Adrenal gland (tissue), 12 donors: ENCODE measurements around the gene ATN1. TPM values are rescaled to one million over a fixed set of nuclear protein-coding genes. Genes with fewer than 3 reads are reported as not detected.
A peak's percentile ranks its signal among the peaks of the same experiment; 100 is the strongest.

ENCODE experiments used
- DNase-seq, 7 donors: peaks; one replicate each; pipeline ENCODE4 v3.0.0-alpha.2; 2019 to 2020
- H3K27ac ChIP-seq, 5 donors: fragments of 200-600 bp; sonication (generic) in 4 of 5; 1 replicate in 3 of 5; 2 replicates in 2 of 5; pipeline versions ENCODE4 v1.5.1 to v1.8.0; 2016 to 2020; ENCODE audit warnings: mild to moderate bottlenecking in 1 of 5
- H3K27me3 ChIP-seq: fragments of 200-600 bp; 2 replicates; pipeline ENCODE4 v1.8.0; 2021
- H3K36me3 ChIP-seq, 2 donors: fragments of 200-600 bp; replicated peaks in 1 of 2; 1 replicate in 1 of 2; 2 replicates in 1 of 2; pipeline versions ENCODE4 v1.5.1 to v1.8.0; 2018 to 2022
- H3K4me1 ChIP-seq, 2 donors: fragments of 200-600 bp; replicated peaks in 1 of 2; 1 replicate in 1 of 2; 2 replicates in 1 of 2; pipeline versions ENCODE4 v1.5.1 to v1.8.0; 2018 to 2021
- H3K4me3 ChIP-seq, 4 donors: fragments of 200-600 bp; sonication (generic) in 3 of 4; one replicate each; pipeline ENCODE4 v1.5.1; 2016 to 2018
- H3K9me3 ChIP-seq, 3 donors: fragments of 200-600 bp; sonication (generic) in 1 of 3; replicated peaks in 1 of 3; 1 replicate in 2 of 3; 2 replicates in 1 of 3; pipeline versions ENCODE4 v1.5.1 to v1.8.0; 2016 to 2021
- POLR2A ChIP-seq, 2 donors: fragments of 450-650 bp; IDR thresholded peaks; one replicate each; pipeline ENCODE4 v1.6.1; 2017; ENCODE audit warnings: antibody characterized with exemption in 2 of 2, mild to moderate bottlenecking in 2 of 2, moderate library complexity in 1 of 2
- WGBS, 4 donors: extraction: QIAGEN DNeasy Blood & Tissue Kit in 2 of 4; methylation state at CpG; one replicate each; pipeline versions ENCODE4 v1.1.5 to v1.1.7; 2013 to 2017; 5-methylcytosine and 5-hydroxymethylcytosine counted together
- intact Hi-C, 2 donors: fragments of 100-400 bp; cut with DNase I; formaldehyde crosslinking; loops; one replicate each; pipeline versions ENCODE4 v1.14.1 to v1.15.0; 2022 to 2023
- microRNA counts, 2 donors: library from miRNA; unstranded; fragments of <30 nt; microRNA quantifications; one replicate each; lab custom pipeline; 2016
- microRNA-seq, 3 donors: library from miRNA; unstranded; fragments of <30 nt; microRNA quantifications; one replicate each; pipeline ENCODE4, GENCODE V29; 2017 to 2020
- polyA plus RNA-seq, 3 donors: library from polyadenylated mRNA; stranded (reverse); fragments of 200-250 nt in 2 of 3; fragments of 350-450 nt in 1 of 3; fragmentation: Illumina TruSeq in 1 of 3; extraction: RNeasy Lipid Tissue Mini Kit (QIAGEN cat#74804) in 1 of 3; gene quantifications; one replicate each; pipeline ENCODE4 v1.2.3, GENCODE V29; 2013 to 2014
- small RNA-seq, 2 donors: library from RNA; depleted of rRNA; stranded (forward); fragments of <200 nt; gene quantifications; one replicate each; pipeline ENCODE3, GENCODE V24; 2016
- total RNA-seq, 9 donors: library from RNA; depleted of rRNA in 4 of 9; stranded (reverse); fragments of >200 nt in 4 of 9; fragments of 120-200 nt in 1 of 9; fragmentation: NEBNext Ultra II Directional in 1 of 9; extraction: Animal tissue kit (Norgen Biotek cat#: 25700) in 1 of 9; gene quantifications; one replicate each; pipeline versions ENCODE4 v1.1.0 to v1.2.4, GENCODE V29; 2013 to 2023
- TF ChIP-seq, protein P1 (sequence below), 6 experiments: fragments of 450-650 bp in 4 of 6; fragments of 200-600 bp in 2 of 6; sonication (generic) in 1 of 6; IDR thresholded peaks; 1 replicate in 5 of 6; 2 replicates in 1 of 6; pipeline versions ENCODE4 v1.5.1 to v1.8.0; 2016 to 2021; ENCODE audit warnings: antibody characterized with exemption in 6 of 6, mild to moderate bottlenecking in 2 of 6, moderate library complexity in 1 of 6
- donor health status: healthy with polysubstance abuse.
- donor health status: Bipolar disorder and iron deficiency.
- donor health status: DM: yes; HTN: yes; CAD: no.
- donor health status: DM: no; HTN: no; CAD: no.
- donor health status: DM: no; HTN: no; CAD: no.
- donor health status: DM: yes; HTN: yes; CAD: no.

The ATN1 gene
- total and polyA plus RNA-seq, 12 donors = 8.8 to 482 (median 110) TPM

DNA sequence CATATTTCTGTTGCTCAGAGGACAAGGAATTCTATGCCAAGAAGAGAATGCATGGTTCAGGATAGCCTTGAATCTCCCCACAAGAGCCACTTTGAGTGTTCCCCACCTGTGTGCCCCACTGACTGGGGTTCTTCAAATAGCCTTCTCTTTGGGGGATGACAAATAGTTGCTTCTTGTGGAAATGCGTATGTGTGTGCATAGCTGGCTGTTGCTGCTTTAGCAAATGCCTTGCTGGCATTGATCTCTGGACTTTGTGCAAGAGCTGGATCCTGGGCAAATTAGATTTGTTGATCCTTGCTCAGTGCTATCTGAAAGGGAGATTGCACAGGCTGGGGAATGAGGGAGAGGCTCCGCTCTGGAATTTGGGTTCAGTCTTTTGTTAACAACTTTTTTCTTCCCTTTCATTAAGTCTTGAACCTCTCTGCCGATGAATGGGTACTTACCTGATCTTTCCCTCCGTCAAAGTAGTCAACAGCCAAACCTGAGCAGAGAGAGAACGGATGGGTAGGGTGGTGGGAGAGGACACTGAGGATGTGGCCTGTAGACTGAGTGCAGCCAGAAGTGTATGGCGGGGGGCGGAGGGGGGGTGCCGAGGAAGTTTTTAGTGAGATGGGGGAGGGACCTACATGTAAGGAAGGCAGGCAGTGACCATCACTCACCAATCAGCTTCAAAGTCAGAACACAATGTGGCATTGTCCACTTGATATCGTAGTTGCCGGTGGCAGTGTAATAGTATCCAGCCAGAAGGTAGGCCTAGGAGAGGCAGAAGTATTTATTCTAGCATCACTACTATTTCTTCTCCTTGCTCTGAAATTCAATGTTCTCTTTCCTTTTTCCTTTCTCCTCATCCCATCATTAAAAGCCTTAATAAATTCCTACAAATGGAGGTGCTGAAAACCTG lies 53.6 kb downstream of the ATN1 start:
- DNase-seq = no peak
- H3K27ac ChIP-seq = peak overlapping the region in 3 of 5 donors; percentile 47 to 68 (median 52)
- TF ChIP-seq POLR2A (IDR thresholded peaks at IDR 0.05) = no peak
- TF ChIP-seq, protein P1, sequence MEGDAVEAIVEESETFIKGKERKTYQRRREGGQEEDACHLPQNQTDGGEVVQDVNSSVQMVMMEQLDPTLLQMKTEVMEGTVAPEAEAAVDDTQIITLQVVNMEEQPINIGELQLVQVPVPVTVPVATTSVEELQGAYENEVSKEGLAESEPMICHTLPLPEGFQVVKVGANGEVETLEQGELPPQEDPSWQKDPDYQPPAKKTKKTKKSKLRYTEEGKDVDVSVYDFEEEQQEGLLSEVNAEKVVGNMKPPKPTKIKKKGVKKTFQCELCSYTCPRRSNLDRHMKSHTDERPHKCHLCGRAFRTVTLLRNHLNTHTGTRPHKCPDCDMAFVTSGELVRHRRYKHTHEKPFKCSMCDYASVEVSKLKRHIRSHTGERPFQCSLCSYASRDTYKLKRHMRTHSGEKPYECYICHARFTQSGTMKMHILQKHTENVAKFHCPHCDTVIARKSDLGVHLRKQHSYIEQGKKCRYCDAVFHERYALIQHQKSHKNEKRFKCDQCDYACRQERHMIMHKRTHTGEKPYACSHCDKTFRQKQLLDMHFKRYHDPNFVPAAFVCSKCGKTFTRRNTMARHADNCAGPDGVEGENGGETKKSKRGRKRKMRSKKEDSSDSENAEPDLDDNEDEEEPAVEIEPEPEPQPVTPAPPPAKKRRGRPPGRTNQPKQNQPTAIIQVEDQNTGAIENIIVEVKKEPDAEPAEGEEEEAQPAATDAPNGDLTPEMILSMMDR (IDR thresholded peaks at IDR 0.05) = no peak
- no peaks in the 10 kb centered on the region for H3K9me3 ChIP-seq
- H3K36me3 ChIP-seq = peaks cover 0 to 74% of the 10 kb centered on the region in 2 donors
- peaks cover 14 to 15% of the 10 kb centered on the region in 2 donors for H3K4me1 ChIP-seq
- H3K27me3 ChIP-seq = no peaks in the 10 kb centered on the region
- H3K4me3 ChIP-seq = no peak overlapping the region
- WGBS, 4 donors = 88 to 92% (median 90%) methylated on average over 10 of the region's 10 CpGs
- intact Hi-C loops = no loop called here

DNA sequence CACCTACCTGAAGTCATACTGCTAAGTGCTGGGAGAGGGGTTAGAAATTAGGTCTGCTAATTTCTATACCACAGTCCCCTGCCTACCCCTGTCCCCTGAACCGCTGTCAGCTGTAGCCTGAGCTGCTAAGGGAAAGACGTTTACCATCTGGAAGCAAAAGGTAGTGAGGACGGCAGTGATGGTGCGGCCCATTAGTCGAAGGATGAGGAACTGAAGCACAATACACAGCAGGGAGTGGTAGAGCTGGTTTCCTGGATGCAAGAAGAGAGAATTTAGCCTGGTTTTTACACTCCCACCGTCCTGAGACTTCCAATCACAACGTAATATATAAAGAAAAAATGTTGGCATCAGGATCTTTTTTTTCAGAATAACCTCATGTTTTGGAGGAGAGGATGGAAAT lies 54.8 kb downstream of the ATN1 start:
- no peak for TF ChIP-seq POLR2A (IDR thresholded peaks at IDR 0.05)
- TF ChIP-seq, protein P1 (IDR thresholded peaks at IDR 0.05) = no peak
- Histone ChIP-seq H3K27ac (no peak overlapping the region), H3K4me1 (peaks cover 14 to 15% of the 10 kb centered on the region in 2 donors), H3K9me3 (no peaks in the 10 kb centered on the region), H3K4me3 (no peak overlapping the region), H3K27me3 (no peaks in the 10 kb centered on the region), H3K36me3 (peaks cover 0 to 62% of the 10 kb centered on the region in 2 donors)
- intact Hi-C loops = no loop called here
- DNase-seq = no peak
- 85 to 91% (median 89%) methylated on average over 7 of the region's 7 CpGs for WGBS, 4 donors

DNA sequence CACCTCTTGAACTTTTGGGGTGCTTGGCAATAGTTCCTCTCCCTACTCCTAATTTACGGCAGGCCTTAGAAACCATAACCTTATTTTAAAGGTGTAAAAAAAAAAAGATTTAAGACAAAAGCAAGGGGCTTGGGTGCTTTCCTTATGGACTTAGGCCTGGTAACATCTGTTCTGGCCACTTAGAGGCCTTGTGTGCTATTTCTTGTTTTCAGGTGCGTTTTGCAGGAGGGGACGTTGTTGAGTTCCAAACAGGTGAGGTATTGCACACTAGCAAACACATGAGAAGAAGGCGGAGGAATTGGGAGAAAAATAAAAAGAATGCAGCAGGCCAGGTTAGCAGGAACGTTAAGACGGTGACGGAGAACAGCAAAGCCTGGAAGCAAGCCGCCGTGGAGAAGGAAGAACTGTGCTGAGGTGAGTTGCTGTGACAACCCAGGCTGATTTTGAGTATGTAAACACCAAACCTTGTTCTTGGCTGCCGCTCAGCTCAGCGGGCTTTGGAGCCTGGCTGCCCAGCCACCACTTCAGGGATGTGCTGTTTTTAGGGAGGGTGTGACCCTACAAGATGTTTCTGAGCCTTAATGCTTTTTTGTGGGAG lies 60.3 kb downstream of the ATN1 start:
- H3K27me3 ChIP-seq = no peaks in the 10 kb centered on the region
- peaks cover 0 to 17% of the 10 kb centered on the region in 2 donors for H3K36me3 ChIP-seq
- intact Hi-C loops = no loop called here

More for the DNA sequence above, 60.3 kb downstream of the ATN1 start:
- Histone ChIP-seq H3K27ac (no peak overlapping the region), H3K4me1 (peaks cover 4 to 7% of the 10 kb centered on the region in 2 donors), H3K4me3 (no peak overlapping the region), H3K9me3 (no peaks in the 10 kb centered on the region)
- DNase-seq = no peak
- WGBS, 4 donors = 89 to 96% (median 93%) methylated on average over 11 of the region's 11 CpGs
- TF ChIP-seq, protein P1 (IDR thresholded peaks at IDR 0.05) = no peak
- no peak for TF ChIP-seq POLR2A (IDR thresholded peaks at IDR 0.05)

MicroRNAs within 50 kb of the gene (microRNA counts, 767-probe panel; counts per million panel counts)
- 0 counts per million in 2 donors for microRNA hsa-miR-141-3p (lab: Ali Mortazavi, UCI)
- microRNA hsa-miR-200c-3p (lab: Ali Mortazavi, UCI) = 0 counts per million in 2 donors

Small RNA genes within 50 kb of the gene (microRNA-seq; reads per million reads assigned to microRNA genes)
- gene MIR141 (1.4 to 10.3 (median 1.5) reads per million in 3 donors), gene MIR200C (37.5 to 196 (median 47.3) reads per million in 3 donors)

Small RNA genes within 50 kb of the gene (small RNA-seq; reads per million reads assigned to genes)
- gene MIR141 = 0.33 to 1.3 reads per million in 2 donors
- gene MIR200C = 0.12 to 0.17 reads per million in 2 donors
- 0 reads per million in 2 donors for gene RNU7-1
- 0.36 to 0.50 reads per million in 2 donors for gene SCARNA12

Other genes with a start within 250 kb of the ATN1 start
- 10 to 100 TPM; 19.9 to 67.2 (median 41.4) TPM for gene ZNF384, start 238.6 kb upstream of the ATN1 start, total RNA-seq
- gene ZNF384, start 238.6 kb upstream of the ATN1 start, polyA plus RNA-seq = 10 to 100 TPM; 45.5 to 71.2 (median 49.5) TPM
- gene PIANP, start 227.1 kb upstream of the ATN1 start, total RNA-seq = 1 to 10 TPM in 1 of 9 donors, under 1 TPM in 5, not detected in 3; 0.11 to 4.6 (median 0.45) TPM
- 1 to 10 TPM; 2.4 to 5.2 (median 3.5) TPM for gene PIANP, start 227.1 kb upstream of the ATN1 start, polyA plus RNA-seq
- 100 to 1,000 TPM in 1 of 9 donors, 10 to 100 TPM in 8; 56.5 to 105 (median 83.2) TPM for gene COPS7A, start 203.9 kb upstream of the ATN1 start, total RNA-seq
- gene COPS7A, start 203.9 kb upstream of the ATN1 start, polyA plus RNA-seq = 10 to 100 TPM; 46.5 to 85.1 (median 50.6) TPM
- 100 to 1,000 TPM; 135 to 334 (median 225) TPM for gene MLF2, start 174.8 kb upstream of the ATN1 start, total RNA-seq
- gene MLF2, start 174.8 kb upstream of the ATN1 start, polyA plus RNA-seq = 100 to 1,000 TPM; 181 to 248 (median 233) TPM
- 100 to 1,000 TPM in 6 of 9 donors, 10 to 100 TPM in 3; 27.0 to 269 (median 127) TPM for gene PTMS, start 161.6 kb upstream of the ATN1 start, total RNA-seq
- 1,000 to 10,000 TPM in 1 of 3 donors, 100 to 1,000 TPM in 2; 134 to 1,405 (median 631) TPM for gene PTMS, start 161.6 kb upstream of the ATN1 start, polyA plus RNA-seq
- gene LAG3, start 155.4 kb upstream of the ATN1 start, total RNA-seq = under 1 TPM in 7 of 9 donors, not detected in 2; 0.11 to 0.96 (median 0.64) TPM
- 1 to 10 TPM in 2 of 3 donors, under 1 TPM in 1; 0.29 to 4.3 (median 2.3) TPM for gene LAG3, start 155.4 kb upstream of the ATN1 start, polyA plus RNA-seq
- gene CD4, start 138.4 kb upstream of the ATN1 start, total RNA-seq = 10 to 100 TPM in 8 of 9 donors, 1 to 10 TPM in 1; 2.4 to 52.8 (median 29.5) TPM
- gene CD4, start 138.4 kb upstream of the ATN1 start, polyA plus RNA-seq = 10 to 100 TPM in 1 of 3 donors, 1 to 10 TPM in 2; 8.1 to 12.9 (median 9.1) TPM
- gene GPR162, start 106.1 kb upstream of the ATN1 start, total RNA-seq = 10 to 100 TPM in 1 of 9 donors, 1 to 10 TPM in 8; 1.1 to 11.9 (median 4.0) TPM
- 10 to 100 TPM in 2 of 3 donors, 1 to 10 TPM in 1; 5.3 to 42.6 (median 13.7) TPM for gene GPR162, start 106.1 kb upstream of the ATN1 start, polyA plus RNA-seq
- 10 to 100 TPM in 7 of 9 donors, 1 to 10 TPM in 2; 2.6 to 23.6 (median 14.6) TPM for gene P3H3, start 99.6 kb upstream of the ATN1 start, total RNA-seq
- gene P3H3, start 99.6 kb upstream of the ATN1 start, polyA plus RNA-seq = 10 to 100 TPM in 2 of 3 donors, 1 to 10 TPM in 1; 3.7 to 58.1 (median 51.0) TPM
- 1 to 10 TPM in 5 of 9 donors, under 1 TPM in 3, not detected in 1; 0.44 to 2.6 (median 1.6) TPM for gene GNB3, start 87.0 kb upstream of the ATN1 start, total RNA-seq
- 10 to 100 TPM in 2 of 3 donors, 1 to 10 TPM in 1; 1.0 to 22.4 (median 11.6) TPM for gene GNB3, start 87.0 kb upstream of the ATN1 start, polyA plus RNA-seq
- 10 to 100 TPM in 1 of 9 donors, 1 to 10 TPM in 7, not detected in 1; 2.6 to 17.7 (median 3.4) TPM for gene CDCA3, start 76.7 kb upstream of the ATN1 start, total RNA-seq
- 1 to 10 TPM; 3.5 to 5.5 (median 5.3) TPM for gene CDCA3, start 76.7 kb upstream of the ATN1 start, polyA plus RNA-seq
- 100 to 1,000 TPM in 6 of 9 donors, 10 to 100 TPM in 3; 60.0 to 162 (median 122) TPM for gene USP5, start 75.8 kb upstream of the ATN1 start, total RNA-seq
- gene USP5, start 75.8 kb upstream of the ATN1 start, polyA plus RNA-seq = 100 to 1,000 TPM in 1 of 3 donors, 10 to 100 TPM in 2; 30.6 to 109 (median 32.5) TPM
- gene TPI1, start 60.4 kb upstream of the ATN1 start, total RNA-seq = 1,000 to 10,000 TPM in 1 of 9 donors, 100 to 1,000 TPM in 8; 555 to 1,141 (median 862) TPM
- 1,000 to 10,000 TPM in 1 of 3 donors, 100 to 1,000 TPM in 2; 241 to 2,322 (median 444) TPM for gene TPI1, start 60.4 kb upstream of the ATN1 start, polyA plus RNA-seq
- 10 to 100 TPM in 8 of 9 donors, 1 to 10 TPM in 1; 3.3 to 24.5 (median 15.5) TPM for gene SPSB2, start 54.7 kb upstream of the ATN1 start, total RNA-seq
- 10 to 100 TPM in 2 of 3 donors, 1 to 10 TPM in 1; 2.5 to 19.5 (median 19.5) TPM for gene SPSB2, start 54.7 kb upstream of the ATN1 start, polyA plus RNA-seq
- 10 to 100 TPM in 6 of 9 donors, 1 to 10 TPM in 3; 6.9 to 18.6 (median 12.5) TPM for gene LRRC23, start 23.1 kb upstream of the ATN1 start, total RNA-seq
- 10 to 100 TPM; 11.0 to 29.0 (median 13.8) TPM for gene LRRC23, start 23.1 kb upstream of the ATN1 start, polyA plus RNA-seq
- 10 to 100 TPM in 7 of 9 donors, 1 to 10 TPM in 2; 7.4 to 53.6 (median 32.1) TPM for gene ENO2, start 13.4 kb upstream of the ATN1 start, total RNA-seq
- 100 to 1,000 TPM in 1 of 3 donors, 10 to 100 TPM in 2; 29.5 to 113 (median 42.3) TPM for gene ENO2, start 13.4 kb upstream of the ATN1 start, polyA plus RNA-seq
- not detected for gene RNU7-1, start 15.9 kb downstream of the ATN1 start, total RNA-seq
- gene RNU7-1, start 15.9 kb downstream of the ATN1 start, polyA plus RNA-seq = not detected
- 100 to 1,000 TPM; 152 to 505 (median 283) TPM for gene C12orf57, start 16.1 kb downstream of the ATN1 start, total RNA-seq
- 100 to 1,000 TPM in 2 of 3 donors, 10 to 100 TPM in 1; 58.4 to 335 (median 271) TPM for gene C12orf57, start 16.1 kb downstream of the ATN1 start, polyA plus RNA-seq
- 10 to 100 TPM; 24.5 to 86.2 (median 63.0) TPM for gene PTPN6, start 23.4 kb downstream of the ATN1 start, total RNA-seq
- gene PTPN6, start 23.4 kb downstream of the ATN1 start, polyA plus RNA-seq = 100 to 1,000 TPM in 2 of 3 donors, 10 to 100 TPM in 1; 36.2 to 204 (median 127) TPM
- 100 to 1,000 TPM; 158 to 344 (median 227) TPM for gene PHB2, start 42.7 kb downstream of the ATN1 start, total RNA-seq
- 100 to 1,000 TPM; 128 to 222 (median 131) TPM for gene PHB2, start 42.7 kb downstream of the ATN1 start, polyA plus RNA-seq
- gene EMG1, start 43.0 kb downstream of the ATN1 start, total RNA-seq = 10 to 100 TPM; 21.9 to 81.9 (median 39.9) TPM
- gene EMG1, start 43.0 kb downstream of the ATN1 start, polyA plus RNA-seq = 10 to 100 TPM; 14.2 to 43.1 (median 15.6) TPM
- 100 to 1,000 TPM in 2 of 9 donors, 10 to 100 TPM in 7; 28.5 to 146 (median 79.8) TPM for gene LPCAT3, start 90.5 kb downstream of the ATN1 start, total RNA-seq
- gene LPCAT3, start 90.5 kb downstream of the ATN1 start, polyA plus RNA-seq = 10 to 100 TPM; 40.4 to 87.5 (median 49.3) TPM
- gene C1S, start 132.8 kb downstream of the ATN1 start, total RNA-seq = 100 to 1,000 TPM in 8 of 9 donors, 10 to 100 TPM in 1; 51.5 to 582 (median 295) TPM
- 100 to 1,000 TPM; 171 to 234 (median 229) TPM for gene C1S, start 132.8 kb downstream of the ATN1 start, polyA plus RNA-seq
- gene C1R, start 164.5 kb downstream of the ATN1 start, total RNA-seq = 1,000 to 10,000 TPM in 1 of 9 donors, 100 to 1,000 TPM in 7, 10 to 100 TPM in 1; 10.3 to 1,160 (median 439) TPM
- 100 to 1,000 TPM; 256 to 425 (median 307) TPM for gene C1R, start 164.5 kb downstream of the ATN1 start, polyA plus RNA-seq
- 100 to 1,000 TPM in 8 of 9 donors, 10 to 100 TPM in 1; 33.3 to 407 (median 159) TPM for gene C1RL, start 181.3 kb downstream of the ATN1 start, total RNA-seq
- 100 to 1,000 TPM; 120 to 186 (median 156) TPM for gene C1RL, start 181.3 kb downstream of the ATN1 start, polyA plus RNA-seq
- 10 to 100 TPM in 3 of 9 donors, 1 to 10 TPM in 6; 2.0 to 17.0 (median 9.0) TPM for gene RBP5, start 200.9 kb downstream of the ATN1 start, total RNA-seq
- 10 to 100 TPM in 2 of 3 donors, 1 to 10 TPM in 1; 8.7 to 17.8 (median 15.0) TPM for gene RBP5, start 200.9 kb downstream of the ATN1 start, polyA plus RNA-seq
- gene CLSTN3, start 202.4 kb downstream of the ATN1 start, total RNA-seq = 100 to 1,000 TPM in 1 of 9 donors, 10 to 100 TPM in 7, 1 to 10 TPM in 1; 9.3 to 175 (median 43.7) TPM
- gene CLSTN3, start 202.4 kb downstream of the ATN1 start, polyA plus RNA-seq = 10 to 100 TPM; 41.5 to 84.8 (median 41.8) TPM